A549 treated with AZD9567 at 1 μM for 4 hours (cell line): ENCODE data around the gene DEDD. TPM values are rescaled to one million over a fixed set of nuclear protein-coding genes. Genes with fewer than 3 reads are reported as not detected.

ENCODE experiments used
- total RNA-seq: library from RNA; stranded (reverse); fragments of 200-300 nt; extraction: Qiagen RNA extraction; gene quantifications from 5 replicates; pipeline ENCODE4 v1.2.3, GENCODE V29; 2022; ENCODE audit not compliant: insufficient read depth

The DEDD gene
- total RNA-seq: 26.9 to 31.1 TPM (median 29.9 TPM) in 5 replicates

GRCh38 chr1:161132410-161133219 is at the start of gene DEDD:
TSS of gene DEDD (minus strand) at chr1:161132667. CDS start at chr1:161124462, 8,205 bp downstream.

GRCh38 chr1:161177112-161177935 is 44.9 kb upstream of the DEDD start, which contains the start of gene B4GALT3:
TSS of gene B4GALT3 (minus strand) at chr1:161177507. CDS start at chr1:161176060, 1,447 bp downstream.

GRCh38 chr1:161165742-161166668 is 33.5 kb upstream of the DEDD start, which contains the start of gene PPOX:
TSS of gene PPOX (plus strand) at chr1:161166426. CDS start at chr1:161166848, 422 bp downstream.

GRCh38 chr1:161159087-161159912 is 26.8 kb upstream of the DEDD start, which contains the start of gene USP21:
TSS of gene USP21 (plus strand) at chr1:161159500. CDS start at chr1:161160641, 1,141 bp downstream.

GRCh38 chr1:161153682-161154337 is 21.3 kb upstream of the DEDD start, which contains the start of gene UFC1:
TSS of gene UFC1 (plus strand) at chr1:161153978. CDS start at chr1:161153998, 20 bp downstream.

GRCh38 chr1:161117759-161118581 is 14.5 kb downstream of the DEDD start, which contains the start of the genes NIT1 and PFDN2:
TSS of gene NIT1 (plus strand) at chr1:161118105. CDS start at chr1:161118177, 72 bp downstream.
TSS of gene PFDN2 (minus strand) at chr1:161118037. CDS start at chr1:161118026, 11 bp downstream.

GRCh38 chr1:161098210-161099068 is 34.0 kb downstream of the DEDD start, which contains the start of gene KLHDC9:
TSS of gene KLHDC9 (plus strand) at chr1:161098361. CDS start at chr1:161098536, 175 bp downstream.

GRCh38 chr1:161089251-161089924 is 43.1 kb downstream of the DEDD start, which contains the start of gene NECTIN4:
TSS of gene NECTIN4 (minus strand) at chr1:161089558. CDS start at chr1:161089296, 262 bp downstream.

Other genes with a start within 250 kb of the DEDD start
- not detected in 5 replicates for gene ITLN1, start 247.5 kb downstream of the DEDD start, total RNA-seq
- gene ITLN2, start 177.9 kb downstream of the DEDD start, total RNA-seq: 0.21 to 0.57 TPM (median 0.42 TPM) in 4 of 5 replicates, not detected in the other
- 42.6 to 53.0 TPM (median 51.4 TPM) in 5 replicates for gene F11R, start 111.5 kb downstream of the DEDD start, total RNA-seq
- gene TSTD1, start 93.7 kb downstream of the DEDD start, total RNA-seq: 0.21 to 0.50 TPM (median 0.36 TPM) in 4 of 5 replicates, not detected in the other
- 44.7 to 50.9 TPM (median 49.1 TPM) in 5 replicates for gene USF1, start 86.7 kb downstream of the DEDD start, total RNA-seq
- 0.05 to 0.11 TPM (median 0.09 TPM) in 4 of 5 replicates, not detected in the other for gene ARHGAP30, start 62.8 kb downstream of the DEDD start, total RNA-seq
- gene NECTIN4, start 43.1 kb downstream of the DEDD start, total RNA-seq: 0.82 to 1.6 TPM (median 1.5 TPM) in 5 replicates
- gene KLHDC9, start 34.3 kb downstream of the DEDD start, total RNA-seq: 1.3 to 3.0 TPM (median 1.7 TPM) in 4 of 5 replicates, not detected in the other
- gene PFDN2, start 14.6 kb downstream of the DEDD start, total RNA-seq: 104 to 114 TPM (median 107 TPM) in 5 replicates
- gene NIT1, start 14.6 kb downstream of the DEDD start, total RNA-seq: 19.5 to 32.3 TPM (median 30.3 TPM) in 5 replicates
- 83.6 to 117 TPM (median 85.0 TPM) in 5 replicates for gene UFC1, start 21.3 kb upstream of the DEDD start, total RNA-seq
- 20.4 to 25.2 TPM (median 21.7 TPM) in 5 replicates for gene USP21, start 26.8 kb upstream of the DEDD start, total RNA-seq
- 13.4 to 18.9 TPM (median 16.2 TPM) in 5 replicates for gene PPOX, start 33.8 kb upstream of the DEDD start, total RNA-seq
- 20.0 to 28.4 TPM (median 27.3 TPM) in 5 replicates for gene B4GALT3, start 44.8 kb upstream of the DEDD start, total RNA-seq
- gene ADAMTS4, start 66.4 kb upstream of the DEDD start, total RNA-seq: 0.01 to 0.03 TPM in 2 of 5 replicates, not detected in the others
- gene NDUFS2, start 69.7 kb upstream of the DEDD start, total RNA-seq: 76.0 to 87.5 TPM (median 80.1 TPM) in 5 replicates
- 0.16 to 0.32 TPM (median 0.27 TPM) in 4 of 5 replicates, not detected in the other for gene FCER1G, start 82.6 kb upstream of the DEDD start, total RNA-seq
- 32.6 TPM in 1 of 5 replicates, not detected in the others for gene APOA2, start 91.0 kb upstream of the DEDD start, total RNA-seq
- gene TOMM40L, start 93.4 kb upstream of the DEDD start, total RNA-seq: 8.5 to 15.8 TPM (median 10.7 TPM) in 5 replicates
- gene NR1I3, start 105.5 kb upstream of the DEDD start, total RNA-seq: 0.07 TPM in 1 of 5 replicates, not detected in the others
- 0.06 to 0.13 TPM in 2 of 5 replicates, not detected in the others for gene PCP4L1, start 126.1 kb upstream of the DEDD start, total RNA-seq
- 0.18 to 0.26 TPM (median 0.23 TPM) in 4 of 5 replicates, not detected in the other for gene MPZ, start 177.3 kb upstream of the DEDD start, total RNA-seq
- 238 to 251 TPM (median 247 TPM) in 5 replicates for gene SDHC, start 181.7 kb upstream of the DEDD start, total RNA-seq
- gene CFAP126, start 235.2 kb upstream of the DEDD start, total RNA-seq: 0.18 to 0.44 TPM (median 0.26 TPM) in 3 of 5 replicates, not detected in the others